D721Med (cell line): ENCODE results near the gene RNF113B.

ENCODE experiments used
- DNase-seq: peaks from one replicate; pipeline ENCODE4 v3.0.0; 2011; ENCODE audit warnings: low spot score; ENCODE audit not compliant: insufficient read length
- FAIRE-seq: peaks from 2 replicates; lab custom pipeline; 2011; peaks lifted over from hg19 to GRCh38; lab: Jason Lieb, UNC
- CTCF ChIP-seq: IDR thresholded peaks from 2 replicates; pipeline ENCODE4 v1.5.1; 2012; ENCODE audit warnings: mild to moderate bottlenecking, control low read depth; ENCODE audit not compliant: insufficient read depth; ENCODE audit errors: missing control alignments

The RNF113B gene

DNA sequence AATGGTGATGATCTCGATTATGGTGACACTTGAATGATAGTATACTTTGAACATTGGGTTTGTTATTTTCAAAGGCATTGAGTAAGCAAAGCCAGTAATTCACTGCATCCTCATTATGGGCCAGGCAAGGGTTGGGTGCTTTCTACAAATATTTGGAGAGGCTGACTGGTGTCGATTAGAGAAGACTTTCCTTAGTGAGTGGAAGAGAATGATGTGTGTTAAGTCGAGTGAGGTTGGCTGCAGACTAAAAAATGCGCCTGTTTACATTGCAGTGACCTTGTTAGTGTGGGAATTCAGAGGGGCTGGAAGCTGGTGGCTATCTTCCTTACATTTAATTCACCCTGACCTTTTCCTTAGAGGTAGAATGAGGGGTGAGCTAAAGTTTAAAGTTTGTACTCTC lies 22.4 kb upstream of the RNF113B start:
- no peak for FAIRE-seq
- no peak for TF ChIP-seq CTCF
- DNase-seq, result no peak

DNA sequence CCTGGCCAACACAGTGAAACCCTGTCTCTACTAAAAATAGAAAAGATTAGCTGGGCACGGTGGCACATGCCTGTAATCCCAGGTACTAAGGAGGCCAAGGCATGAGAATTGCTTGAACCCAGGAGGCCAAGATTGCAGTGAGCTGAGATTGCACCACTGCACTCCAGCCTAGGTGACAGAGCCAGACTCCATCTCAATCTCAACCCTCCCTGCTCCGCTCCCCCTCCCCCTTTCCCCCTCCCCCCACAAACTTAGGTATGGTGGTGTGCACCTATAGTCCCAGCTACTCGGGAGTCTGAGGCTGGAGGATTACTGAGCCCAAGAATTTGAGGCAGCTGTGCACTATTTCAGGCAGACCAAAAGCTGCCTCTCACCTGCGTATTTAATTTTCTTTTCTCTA lies 21.6 kb upstream of the RNF113B start:
- DNase-seq, result no peak
- TF ChIP-seq CTCF, result no peak
- FAIRE-seq, result no peak

GRCh38 chr13:98195054-98195791 lies 18.2 kb upstream of the RNF113B start:
- DNase-seq (no peak), FAIRE-seq (no peak)
- TF ChIP-seq CTCF, result no peak

- FAIRE-seq (no peak), DNase-seq (no peak)
- no peak for TF ChIP-seq CTCF
These were observed 14.9 kb upstream of the RNF113B start for GRCh38 chr13:98192008-98192407.

DNA sequence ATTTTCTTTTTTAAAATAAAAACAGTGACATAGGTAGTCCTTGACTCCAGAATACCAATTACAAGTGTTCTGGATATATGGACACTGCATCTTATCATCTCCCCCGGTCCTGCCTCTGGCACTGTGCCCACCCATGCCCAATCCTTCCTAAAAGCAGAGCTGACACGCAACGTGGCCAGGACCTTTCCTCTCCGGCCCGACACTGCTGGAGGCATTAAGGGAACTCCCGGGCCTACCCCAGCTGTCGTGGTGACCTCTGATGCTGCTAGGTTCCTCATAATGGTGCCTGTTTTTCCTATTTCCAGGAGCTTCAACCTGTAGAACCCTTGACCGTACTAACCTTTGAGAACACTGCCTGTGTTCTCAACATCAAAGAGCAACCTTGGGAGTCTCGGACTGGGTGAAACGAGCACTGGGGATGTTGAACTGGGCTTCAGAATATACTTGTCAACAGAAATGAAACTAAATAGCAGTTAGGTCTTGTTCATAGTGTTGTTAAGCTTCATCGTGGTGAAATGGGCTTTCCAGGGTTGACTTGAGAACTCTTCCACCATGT lies 13.9 kb upstream of the RNF113B start:
- no peak for DNase-seq
- no peak for FAIRE-seq
- TF ChIP-seq CTCF, result no peak

GRCh38 chr13:98189841-98190505 lies 12.9 kb upstream of the RNF113B start:
- TF ChIP-seq CTCF, result no peak
- no peak for DNase-seq
- no peak for FAIRE-seq

- FAIRE-seq, result no peak
- no peak for TF ChIP-seq CTCF
- no peak for DNase-seq
These were observed 11.6 kb upstream of the RNF113B start for GRCh38 chr13:98188544-98189166.
